Muscle layer of duodenum (tissue), 2 donors: ENCODE data around the gene SMCHD1.

Experiments used
- H3K27ac ChIP-seq: one replicate; pipeline ENCODE4 v1.7.0; 2013; ENCODE audit warnings: mild to moderate bottlenecking, low read length
- H3K27me3 ChIP-seq: one replicate; pipeline ENCODE4 v1.7.0; 2013; ENCODE audit warnings: low read depth, mild to moderate bottlenecking, control low read depth, low read length
- H3K36me3 ChIP-seq, 2 donors: one replicate each; pipeline ENCODE4 v1.7.0; 2013; ENCODE audit warnings: low read length in 2 of 2, control low read depth in 1 of 2, mild to moderate bottlenecking in 1 of 2; ENCODE audit not compliant: insufficient read depth in 2 of 2, control insufficient read depth in 1 of 2
- H3K4me1 ChIP-seq, 2 donors: one replicate each; pipeline ENCODE4 v1.7.0; 2013; ENCODE audit warnings: low read length in 2 of 2, mild to moderate bottlenecking in 2 of 2, control low read depth in 1 of 2, moderate library complexity in 1 of 2; ENCODE audit not compliant: insufficient read depth in 2 of 2, control insufficient read depth in 1 of 2
- H3K4me3 ChIP-seq, 2 donors: one replicate each; pipeline ENCODE4 v1.7.0; 2013; ENCODE audit warnings: low read length in 2 of 2, low read depth in 1 of 2, mild to moderate bottlenecking in 1 of 2
- H3K9me3 ChIP-seq, 2 donors: one replicate each; pipeline ENCODE4 v1.7.0; 2013; ENCODE audit warnings: low read length in 2 of 2, control low read depth in 1 of 2, mild to moderate bottlenecking in 1 of 2; ENCODE audit not compliant: control insufficient read depth in 1 of 2
- donor health status: healthy.

The SMCHD1 gene

DNA sequence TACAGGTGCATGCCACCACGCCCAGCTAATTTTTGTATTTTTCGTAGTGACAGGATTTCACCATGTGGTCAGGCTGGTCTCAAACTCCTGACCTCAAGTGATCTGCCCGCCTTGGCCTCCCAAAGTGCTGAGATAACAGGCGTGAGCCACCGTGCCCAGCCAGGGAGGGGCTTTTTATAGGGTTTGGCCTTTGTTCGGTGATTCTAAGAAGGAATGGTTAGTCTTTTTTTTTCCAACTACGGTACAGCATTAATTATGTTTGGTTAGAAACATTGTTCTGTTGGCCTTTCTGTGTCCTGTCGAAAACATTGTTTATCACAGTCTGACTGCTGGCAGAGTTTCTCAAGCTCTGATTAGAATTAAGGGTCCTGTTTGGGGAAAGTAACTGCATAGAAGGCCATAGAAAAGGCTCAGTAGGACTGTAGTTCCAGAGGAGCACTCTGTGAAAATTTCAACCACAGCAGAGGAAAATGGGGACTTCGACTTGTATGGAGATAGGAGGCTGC, 19.3 kb upstream of the SMCHD1 start:
- no peaks in the 10 kb centered on the region for H3K36me3 ChIP-seq
- H3K4me1 ChIP-seq, result no peaks in the 10 kb centered on the region
- H3K9me3 ChIP-seq, result no peaks in the 10 kb centered on the region
- H3K27me3 ChIP-seq, result no peaks in the 10 kb centered on the region
- peak overlapping the region; percentile 82 for H3K27ac ChIP-seq
- H3K4me3 ChIP-seq, result peak overlapping the region; percentile 18 to 26

- Histone ChIP-seq H3K4me3 (peak overlapping the region in 1 of 2 donors; percentile 34), H3K27ac (peak overlapping the region; percentile 45), H3K4me1 (peaks cover 0 to 3% of the 10 kb centered on the region in 2 donors)
Measured at GRCh38 chr18:2641638-2642037, 13.9 kb upstream of the SMCHD1 start.

GRCh38 chr18:2642771-2643170, 12.8 kb upstream of the SMCHD1 start:
- no peak overlapping the region for H3K4me3 ChIP-seq
- H3K4me1 ChIP-seq, result peaks cover 0 to 3% of the 10 kb centered on the region in 2 donors
- H3K9me3 ChIP-seq, result no peaks in the 10 kb centered on the region
- no peaks in the 10 kb centered on the region for H3K36me3 ChIP-seq
- H3K27me3 ChIP-seq, result no peaks in the 10 kb centered on the region
- no peak overlapping the region for H3K27ac ChIP-seq

More at GRCh38 chr18:2641638-2642037, 13.9 kb upstream of the SMCHD1 start:
- Histone ChIP-seq H3K9me3 (no peaks in the 10 kb centered on the region), H3K36me3 (no peaks in the 10 kb centered on the region), H3K27me3 (no peaks in the 10 kb centered on the region)

DNA sequence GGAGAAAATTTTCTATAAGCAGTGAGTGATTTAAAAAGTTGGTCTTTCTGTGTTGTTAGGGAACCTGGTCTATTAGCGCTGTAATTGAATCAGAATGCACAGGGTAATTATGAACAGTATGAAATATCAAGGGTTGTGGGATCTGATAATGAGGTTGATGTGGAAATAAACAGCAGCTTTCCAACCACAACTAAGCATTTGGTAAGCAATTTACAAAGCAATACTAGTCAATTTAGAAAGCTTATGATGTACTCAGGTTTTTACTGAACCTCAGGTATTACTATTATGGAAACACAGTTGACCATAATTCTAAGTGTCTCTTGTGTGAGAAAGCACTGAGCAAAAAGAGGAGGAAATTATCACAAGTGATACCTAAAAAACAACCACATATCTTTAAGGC, 11.0 kb upstream of the SMCHD1 start:
- no peak overlapping the region for H3K27ac ChIP-seq
- peaks cover 0 to 3% of the 10 kb centered on the region in 2 donors for H3K4me1 ChIP-seq

DNA sequence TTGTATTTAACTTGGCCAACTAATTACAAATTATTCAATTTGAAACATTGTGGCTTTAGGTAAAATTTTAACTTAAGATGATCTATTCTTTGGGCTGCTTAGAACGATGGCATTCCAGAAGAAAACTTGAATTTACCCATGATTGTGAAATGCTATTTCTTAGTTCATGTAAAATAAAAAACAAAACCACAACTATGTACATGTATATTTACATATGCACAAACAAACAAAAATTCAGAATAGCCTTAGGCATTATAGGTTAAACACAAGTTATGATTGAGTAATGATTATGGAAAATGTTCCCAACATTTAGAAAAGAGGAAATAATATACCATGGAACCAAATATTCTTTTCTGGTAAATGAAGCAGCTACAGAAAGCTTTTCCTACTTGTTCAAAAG, 3.5 kb upstream of the SMCHD1 start:
- H3K4me3 ChIP-seq, result no peak overlapping the region
- H3K27me3 ChIP-seq, result no peaks in the 10 kb centered on the region
- H3K9me3 ChIP-seq, result no peaks in the 10 kb centered on the region
- no peaks in the 10 kb centered on the region for H3K36me3 ChIP-seq
- H3K4me1 ChIP-seq, result peaks cover 0 to 5% of the 10 kb centered on the region in 2 donors
- H3K27ac ChIP-seq, result no peak overlapping the region

More for the DNA sequence above, 11.0 kb upstream of the SMCHD1 start:
- H3K27me3 ChIP-seq, result no peaks in the 10 kb centered on the region
- no peaks in the 10 kb centered on the region for H3K36me3 ChIP-seq
- no peak overlapping the region for H3K4me3 ChIP-seq
- no peaks in the 10 kb centered on the region for H3K9me3 ChIP-seq

- Histone ChIP-seq H3K27ac (no peak overlapping the region), H3K9me3 (no peaks in the 10 kb centered on the region), H3K36me3 (no peaks in the 10 kb centered on the region), H3K27me3 (no peaks in the 10 kb centered on the region), H3K4me3 (no peak overlapping the region), H3K4me1 (peaks cover 7 to 9% of the 10 kb centered on the region in 2 donors)
Measured at GRCh38 chr18:2653467-2653866, 2.1 kb upstream of the SMCHD1 start.

DNA sequence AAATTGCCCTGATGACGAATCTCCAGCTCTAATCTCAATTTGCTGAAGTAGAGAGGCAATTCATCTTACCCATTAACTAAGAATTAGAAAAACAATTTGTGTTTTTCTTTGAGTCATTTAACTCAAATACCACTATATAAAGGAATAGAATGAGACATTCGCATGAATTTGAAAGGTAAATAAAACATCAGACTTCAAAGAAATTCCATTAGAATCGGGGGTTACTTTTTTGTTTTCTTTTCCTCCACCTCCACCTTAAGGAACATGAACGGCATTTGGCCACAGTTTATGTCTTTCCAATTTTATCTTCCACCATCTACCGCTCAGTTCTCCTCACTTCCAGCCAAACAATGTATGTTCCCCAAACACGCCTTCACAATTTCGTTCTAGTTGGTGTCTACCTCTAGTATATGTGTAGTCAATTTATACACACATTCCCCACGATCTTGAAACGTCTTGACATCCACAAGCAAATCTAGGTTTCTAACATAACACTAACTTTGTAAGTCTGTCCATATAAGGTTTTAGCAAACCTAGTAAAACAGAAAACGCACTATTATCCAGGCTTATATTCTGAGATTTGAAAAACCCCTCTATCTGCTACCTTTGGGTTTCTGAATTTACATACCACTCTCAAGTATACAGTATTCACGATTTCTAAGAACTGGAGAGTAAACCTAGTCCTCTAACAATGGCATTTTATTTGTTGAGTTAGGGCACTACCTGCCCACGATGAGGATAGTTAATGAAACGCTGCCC, 1.2 kb upstream of the SMCHD1 start:
- H3K4me1 ChIP-seq, result peaks cover 9 to 16% of the 10 kb centered on the region in 2 donors
- no peaks in the 10 kb centered on the region for H3K9me3 ChIP-seq
- peak overlapping the region; percentile 84 for H3K27ac ChIP-seq
- H3K27me3 ChIP-seq, result no peaks in the 10 kb centered on the region
- H3K4me3 ChIP-seq, result peak overlapping the region; percentile 70 to 90
- H3K36me3 ChIP-seq, result no peaks in the 10 kb centered on the region

DNA sequence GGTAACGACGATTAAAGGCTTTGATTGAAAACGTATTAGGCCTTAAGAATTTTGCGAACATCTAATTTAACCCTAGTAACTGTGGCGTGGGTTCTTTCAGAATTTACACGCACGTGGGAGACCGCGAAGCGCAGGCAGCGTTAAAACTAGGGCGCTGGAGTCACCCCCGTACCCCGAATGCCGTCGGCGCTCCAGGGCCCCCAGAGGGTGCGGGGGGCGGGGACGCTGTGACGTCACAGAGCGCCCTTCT, 673 bp upstream of the SMCHD1 start:
- H3K36me3 ChIP-seq, result no peaks in the 10 kb centered on the region
- peaks cover 12 to 16% of the 10 kb centered on the region in 2 donors for H3K4me1 ChIP-seq
- peak overlapping the region; percentile 84 for H3K27ac ChIP-seq
- H3K9me3 ChIP-seq, result no peaks in the 10 kb centered on the region
- H3K4me3 ChIP-seq, result peak overlapping the region; percentile 70 to 90
- no peaks in the 10 kb centered on the region for H3K27me3 ChIP-seq

DNA sequence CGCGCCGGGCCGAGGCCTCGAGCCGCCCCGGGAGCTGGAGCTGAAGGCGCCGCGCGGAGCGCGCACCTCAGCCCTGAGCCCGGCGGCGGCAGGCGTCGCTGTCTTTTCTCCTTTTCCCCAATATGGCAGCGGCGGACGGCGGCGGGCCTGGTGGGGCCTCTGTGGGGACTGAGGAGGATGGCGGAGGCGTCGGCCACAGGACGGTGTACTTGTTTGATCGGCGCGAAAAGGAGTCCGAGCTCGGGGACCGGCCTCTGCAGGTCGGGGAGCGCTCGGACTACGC, 369 bp downstream of the SMCHD1 start:
- Histone ChIP-seq H3K27me3 (no peaks in the 10 kb centered on the region), H3K27ac (peak overlapping the region; percentile 96), H3K9me3 (no peaks in the 10 kb centered on the region)

GRCh38 chr18:2656237-2656980, 883 bp downstream of the SMCHD1 start:
- Histone ChIP-seq H3K9me3 (no peaks in the 10 kb centered on the region), H3K36me3 (no peaks in the 10 kb centered on the region), H3K4me1 (peaks cover 12 to 16% of the 10 kb centered on the region in 2 donors), H3K27me3 (no peaks in the 10 kb centered on the region), H3K27ac (peak overlapping the region; percentile 96), H3K4me3 (peak overlapping the region; percentile 90 to 96)

More for the DNA sequence above, 369 bp downstream of the SMCHD1 start:
- peaks cover 12 to 16% of the 10 kb centered on the region in 2 donors for H3K4me1 ChIP-seq
- peak overlapping the region; percentile 90 to 96 for H3K4me3 ChIP-seq
- no peaks in the 10 kb centered on the region for H3K36me3 ChIP-seq

DNA sequence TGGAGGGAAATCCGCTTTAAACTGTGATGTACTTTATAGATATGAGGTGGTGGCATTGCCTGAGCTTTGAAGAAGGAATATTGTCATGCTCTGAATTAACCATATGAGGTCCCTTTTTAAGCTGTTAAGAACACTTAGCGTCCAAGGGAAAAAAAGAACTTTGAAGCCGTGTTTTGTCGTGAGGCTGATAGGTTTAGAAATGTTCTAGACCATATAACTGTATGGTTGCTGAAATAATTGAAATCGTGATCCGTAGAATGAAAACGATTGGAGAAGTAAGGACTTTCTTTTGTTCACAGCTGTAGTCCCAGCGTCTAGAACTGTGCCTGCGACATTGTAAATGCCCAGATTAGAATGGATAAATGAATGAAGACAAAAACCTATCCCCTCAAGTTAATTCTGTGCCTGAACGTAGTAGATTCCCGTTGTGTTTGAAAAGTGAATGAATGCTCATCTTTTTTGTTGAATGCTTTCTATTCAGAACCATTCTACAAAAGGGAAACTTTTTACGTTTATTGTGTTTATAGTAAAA, 1.5 kb downstream of the SMCHD1 start:
- Histone ChIP-seq H3K4me3 (peak overlapping the region; percentile 90 to 96), H3K27ac (peak overlapping the region; percentile 96), H3K4me1 (peaks cover 12 to 16% of the 10 kb centered on the region in 2 donors), H3K36me3 (no peaks in the 10 kb centered on the region), H3K27me3 (no peaks in the 10 kb centered on the region), H3K9me3 (no peaks in the 10 kb centered on the region)
